ENCODE data around the gene IL13RA1. TPM values are rescaled to one million over a fixed set of nuclear protein-coding genes. Genes with fewer than 3 reads are reported as not detected.

The IL13RA1 gene
- total and polyA plus RNA-seq, 2 experiments from 2014 or later: 17.8 to 23.6 TPM

- no peaks in the 10 kb centered on the region for H3K4me1 ChIP-seq (ENCODE audit: low read depth)
- no peaks in the 10 kb centered on the region for H3K36me3 ChIP-seq
- no peak overlapping the region for H3K27ac ChIP-seq
- H3K4me3 ChIP-seq: no peak overlapping the region
- no peaks in the 10 kb centered on the region for H3K9me3 ChIP-seq (ENCODE audit: low read depth)
- no peaks in the 10 kb centered on the region for H3K27me3 ChIP-seq
- DNase-seq (ENCODE audit: low read depth in 1 of 2, low spot score in 1 of 2): no peak
- TF ChIP-seq CTCF (IDR thresholded peaks at IDR 0.05; ENCODE audit: low read depth, low read length): no peak
These were observed 36.7 kb downstream of the IL13RA1 start for GRCh38 chrX:118764122-118764521.

- DNase-seq (ENCODE audit: low read depth in 1 of 2, low spot score in 1 of 2): no peak
- Histone ChIP-seq H3K27ac (no peak overlapping the region), H3K9me3 (ENCODE audit: low read depth) (no peaks in the 10 kb centered on the region), H3K36me3 (no peaks in the 10 kb centered on the region), H3K4me3 (no peak overlapping the region), H3K4me1 (ENCODE audit: low read depth) (no peaks in the 10 kb centered on the region), H3K27me3 (no peaks in the 10 kb centered on the region)
- no peak for TF ChIP-seq CTCF (IDR thresholded peaks at IDR 0.05; ENCODE audit: low read depth, low read length)
These were observed 42.8 kb downstream of the IL13RA1 start for GRCh38 chrX:118770133-118770760.

GRCh38 chrX:118772051-118772450 lies 44.6 kb downstream of the IL13RA1 start:
- Histone ChIP-seq H3K9me3 (ENCODE audit: low read depth) (no peaks in the 10 kb centered on the region), H3K4me3 (no peak overlapping the region), H3K27ac (no peak overlapping the region), H3K27me3 (no peaks in the 10 kb centered on the region), H3K4me1 (ENCODE audit: low read depth) (no peaks in the 10 kb centered on the region), H3K36me3 (no peaks in the 10 kb centered on the region)
- TF ChIP-seq CTCF (IDR thresholded peaks at IDR 0.05; ENCODE audit: low read depth, low read length): no peak
- no peak for DNase-seq (ENCODE audit: low read depth in 1 of 2, low spot score in 1 of 2)

GRCh38 chrX:118773782-118774181 lies 46.4 kb downstream of the IL13RA1 start:
- H3K36me3 ChIP-seq: no peaks in the 10 kb centered on the region
- no peaks in the 10 kb centered on the region for H3K27me3 ChIP-seq
- no peaks in the 10 kb centered on the region for H3K4me1 ChIP-seq (ENCODE audit: low read depth)
- H3K9me3 ChIP-seq (ENCODE audit: low read depth): no peaks in the 10 kb centered on the region
- no peak for TF ChIP-seq CTCF (IDR thresholded peaks at IDR 0.05; ENCODE audit: low read depth, low read length)
- H3K27ac ChIP-seq: no peak overlapping the region
- no peak for DNase-seq (ENCODE audit: low read depth in 1 of 2, low spot score in 1 of 2)
- H3K4me3 ChIP-seq: no peak overlapping the region

- no peak for DNase-seq (ENCODE audit: low read depth in 1 of 2, low spot score in 1 of 2)
- Histone ChIP-seq H3K9me3 (ENCODE audit: low read depth) (no peaks in the 10 kb centered on the region), H3K27ac (no peak overlapping the region), H3K36me3 (no peaks in the 10 kb centered on the region), H3K27me3 (no peaks in the 10 kb centered on the region), H3K4me1 (ENCODE audit: low read depth) (no peaks in the 10 kb centered on the region), H3K4me3 (no peak overlapping the region)
- no peak for TF ChIP-seq CTCF (IDR thresholded peaks at IDR 0.05; ENCODE audit: low read depth, low read length)
These were observed 52.2 kb downstream of the IL13RA1 start for GRCh38 chrX:118779581-118779980.
